ENCODE results near the gene PACRG. TPM values are rescaled to one million over a fixed set of nuclear protein-coding genes. Genes with fewer than 3 reads are reported as not detected.

The PACRG gene
- total RNA-seq, 1 donor from 2014 or later = 1.2 TPM

DNA sequence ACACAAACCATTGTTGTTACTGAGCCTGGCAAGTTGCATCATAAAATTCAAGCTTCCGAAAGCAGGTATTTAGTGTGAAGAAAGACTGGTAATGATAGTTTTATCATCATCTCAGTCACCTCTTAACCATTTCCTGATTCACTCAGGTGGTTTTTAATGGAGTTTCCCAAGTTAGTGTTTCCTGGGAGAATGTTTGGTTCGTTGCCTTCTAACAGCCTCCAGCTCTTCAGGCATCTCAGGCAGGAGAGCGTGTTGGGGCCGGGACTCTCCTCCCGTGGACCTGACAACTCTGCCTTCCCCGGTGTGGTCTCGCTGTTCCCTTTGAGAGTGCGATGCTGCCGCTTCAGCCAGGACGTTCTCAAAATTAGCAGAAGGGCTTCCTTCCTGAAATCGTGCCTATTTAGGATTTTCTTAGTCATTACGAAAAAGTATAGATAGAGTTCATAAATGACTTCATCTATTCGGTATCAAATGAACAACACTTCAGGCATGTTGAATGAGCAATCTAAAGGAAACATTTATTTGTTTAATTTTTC lies 581.8 kb downstream of the PACRG start:
- TF ChIP-seq, protein P1, sequence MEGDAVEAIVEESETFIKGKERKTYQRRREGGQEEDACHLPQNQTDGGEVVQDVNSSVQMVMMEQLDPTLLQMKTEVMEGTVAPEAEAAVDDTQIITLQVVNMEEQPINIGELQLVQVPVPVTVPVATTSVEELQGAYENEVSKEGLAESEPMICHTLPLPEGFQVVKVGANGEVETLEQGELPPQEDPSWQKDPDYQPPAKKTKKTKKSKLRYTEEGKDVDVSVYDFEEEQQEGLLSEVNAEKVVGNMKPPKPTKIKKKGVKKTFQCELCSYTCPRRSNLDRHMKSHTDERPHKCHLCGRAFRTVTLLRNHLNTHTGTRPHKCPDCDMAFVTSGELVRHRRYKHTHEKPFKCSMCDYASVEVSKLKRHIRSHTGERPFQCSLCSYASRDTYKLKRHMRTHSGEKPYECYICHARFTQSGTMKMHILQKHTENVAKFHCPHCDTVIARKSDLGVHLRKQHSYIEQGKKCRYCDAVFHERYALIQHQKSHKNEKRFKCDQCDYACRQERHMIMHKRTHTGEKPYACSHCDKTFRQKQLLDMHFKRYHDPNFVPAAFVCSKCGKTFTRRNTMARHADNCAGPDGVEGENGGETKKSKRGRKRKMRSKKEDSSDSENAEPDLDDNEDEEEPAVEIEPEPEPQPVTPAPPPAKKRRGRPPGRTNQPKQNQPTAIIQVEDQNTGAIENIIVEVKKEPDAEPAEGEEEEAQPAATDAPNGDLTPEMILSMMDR (IDR thresholded peaks at IDR 0.05) = no peak
- Mint-ChIP-seq H3K9me3 (ENCODE audit: unreplicated experiment) (no peaks in the 10 kb centered on the region), H3K27me3 (ENCODE audit: unreplicated experiment) (peaks cover 2% of the 10 kb centered on the region), H3K27ac (ENCODE audit: unreplicated experiment) (no peak overlapping the region), H3K36me3 (ENCODE audit: unreplicated experiment) (no peaks in the 10 kb centered on the region), H3K4me3 (ENCODE audit: unreplicated experiment) (no peak overlapping the region), H3K4me1 (ENCODE audit: unreplicated experiment) (peaks cover 9% of the 10 kb centered on the region)
- DNase-seq (ENCODE audit: extremely low spot score, unreplicated experiment) = no peak

DNA sequence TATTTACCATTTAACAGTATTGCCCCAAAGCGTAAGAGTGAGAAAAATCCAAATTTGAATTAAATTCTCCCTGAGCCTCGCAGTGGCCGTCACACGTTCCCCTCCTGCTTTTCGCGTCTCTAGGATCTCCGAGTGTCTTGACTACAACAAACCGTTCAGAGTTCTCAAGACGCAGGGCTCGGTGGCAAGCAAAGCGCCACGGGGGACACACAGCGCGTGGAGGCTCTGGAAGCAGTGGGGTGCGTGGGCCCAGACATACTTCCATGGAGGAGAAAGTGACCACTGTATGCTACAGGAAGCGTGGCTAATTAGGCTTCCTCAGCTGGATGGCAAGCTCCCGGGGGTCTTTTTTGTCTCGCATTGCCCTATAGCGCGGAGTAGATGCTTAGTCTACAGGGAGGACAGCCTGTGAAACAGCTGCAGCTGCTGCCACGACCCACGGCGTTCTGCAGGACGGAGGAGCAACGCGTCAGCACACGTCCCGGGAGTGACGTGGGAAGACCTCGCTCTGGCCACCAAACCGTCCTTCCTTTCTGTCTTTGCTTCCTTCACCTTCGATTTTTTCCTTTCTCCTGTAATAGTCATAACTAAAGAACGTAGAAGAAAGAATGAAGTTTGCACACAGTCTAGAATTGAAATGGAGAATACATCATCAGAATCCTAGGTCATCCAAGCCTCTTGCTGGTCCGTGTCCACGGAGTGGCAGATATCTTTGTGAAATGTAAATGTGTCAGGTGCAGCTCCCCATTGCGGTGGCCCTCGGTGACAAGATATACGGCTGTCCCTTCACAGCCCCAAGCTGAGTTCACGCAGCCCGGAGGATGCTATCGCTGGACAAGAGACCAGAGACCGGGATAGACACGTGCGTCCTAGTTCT lies 582.6 kb downstream of the PACRG start:
- TF ChIP-seq, protein P1 (IDR thresholded peaks at IDR 0.05) = no peak
- no peak overlapping the region for H3K4me3 Mint-ChIP-seq (ENCODE audit: unreplicated experiment)
- DNase-seq (ENCODE audit: extremely low spot score, unreplicated experiment) = no peak
- H3K27ac Mint-ChIP-seq (ENCODE audit: unreplicated experiment) = no peak overlapping the region
- H3K4me1 Mint-ChIP-seq (ENCODE audit: unreplicated experiment) = peaks cover 9% of the 10 kb centered on the region
- peaks cover 3% of the 10 kb centered on the region for H3K27me3 Mint-ChIP-seq (ENCODE audit: unreplicated experiment)
- H3K9me3 Mint-ChIP-seq (ENCODE audit: unreplicated experiment) = no peaks in the 10 kb centered on the region
- no peaks in the 10 kb centered on the region for H3K36me3 Mint-ChIP-seq (ENCODE audit: unreplicated experiment)

DNA sequence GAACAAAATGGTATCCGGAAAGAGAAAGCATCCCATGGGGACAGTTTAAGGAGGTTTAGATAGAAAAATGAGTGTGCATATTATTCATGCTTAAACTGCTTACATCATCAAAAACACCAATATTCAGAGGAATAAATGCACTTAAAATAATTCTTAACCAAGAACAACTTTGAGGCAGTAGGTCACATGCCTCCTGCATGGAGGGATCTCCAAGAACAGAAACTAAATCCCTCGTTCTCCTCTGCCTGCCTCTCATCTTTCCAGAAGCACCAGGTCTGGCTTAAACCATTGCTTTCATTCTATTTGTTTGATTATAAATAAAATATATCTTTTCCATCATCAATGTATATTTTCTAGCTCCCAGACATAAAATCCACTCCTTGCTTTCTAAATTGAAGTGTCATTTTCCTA lies 583.2 kb downstream of the PACRG start:
- H3K27ac Mint-ChIP-seq (ENCODE audit: unreplicated experiment) = no peak overlapping the region
- H3K4me1 Mint-ChIP-seq (ENCODE audit: unreplicated experiment) = peaks cover 9% of the 10 kb centered on the region
- H3K27me3 Mint-ChIP-seq (ENCODE audit: unreplicated experiment) = peaks cover 3% of the 10 kb centered on the region
- no peak overlapping the region for H3K4me3 Mint-ChIP-seq (ENCODE audit: unreplicated experiment)
- no peaks in the 10 kb centered on the region for H3K36me3 Mint-ChIP-seq (ENCODE audit: unreplicated experiment)
- TF ChIP-seq, protein P1 (IDR thresholded peaks at IDR 0.05) = no peak
- H3K9me3 Mint-ChIP-seq (ENCODE audit: unreplicated experiment) = no peaks in the 10 kb centered on the region
- no peak for DNase-seq (ENCODE audit: extremely low spot score, unreplicated experiment)

DNA sequence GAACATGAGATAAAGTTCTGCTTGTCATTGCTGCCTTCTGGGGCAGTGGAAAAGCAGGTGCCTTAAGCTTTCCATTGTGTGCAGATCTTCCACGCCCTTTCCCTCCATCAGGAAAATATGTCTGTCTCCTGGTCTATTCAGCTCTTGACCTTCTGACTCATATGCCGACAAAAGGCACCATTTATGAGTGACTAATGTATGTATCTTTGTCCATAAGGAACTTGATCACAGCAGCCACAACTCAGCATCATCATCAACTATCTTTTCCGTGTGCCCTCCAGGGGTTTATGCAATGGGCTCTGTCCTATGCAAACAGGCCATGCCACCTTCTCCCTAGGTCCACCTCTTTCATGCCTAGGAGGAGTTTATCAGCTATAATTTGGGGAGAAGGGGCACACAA lies 584.1 kb downstream of the PACRG start:
- Mint-ChIP-seq H3K9me3 (ENCODE audit: unreplicated experiment) (no peaks in the 10 kb centered on the region), H3K4me1 (ENCODE audit: unreplicated experiment) (peaks cover 9% of the 10 kb centered on the region), H3K27ac (ENCODE audit: unreplicated experiment) (no peak overlapping the region), H3K27me3 (ENCODE audit: unreplicated experiment) (peaks cover 3% of the 10 kb centered on the region), H3K4me3 (ENCODE audit: unreplicated experiment) (no peak overlapping the region), H3K36me3 (ENCODE audit: unreplicated experiment) (no peaks in the 10 kb centered on the region)
- TF ChIP-seq, protein P1 (IDR thresholded peaks at IDR 0.05) = no peak
- DNase-seq (ENCODE audit: extremely low spot score, unreplicated experiment) = peak; percentile 7

DNA sequence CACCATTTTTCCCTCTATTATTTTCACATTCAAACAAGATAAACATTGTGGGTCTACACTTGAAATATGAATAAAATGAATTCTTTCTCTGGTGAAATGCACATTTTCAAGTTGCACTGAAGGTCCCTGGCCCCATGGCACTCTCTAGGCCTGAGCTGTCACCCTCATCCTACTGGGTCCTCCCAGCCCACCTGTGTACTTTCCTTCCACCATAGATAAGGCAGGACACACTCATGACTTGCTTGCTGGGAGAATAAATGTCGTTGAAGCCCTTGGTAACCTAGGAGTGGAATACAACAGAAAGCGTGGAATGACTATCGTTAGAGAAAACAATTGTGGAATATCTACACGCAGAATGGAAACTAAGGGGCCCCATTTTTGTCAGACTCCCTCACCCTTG lies 585.8 kb downstream of the PACRG start:
- peaks cover 3% of the 10 kb centered on the region for H3K27me3 Mint-ChIP-seq (ENCODE audit: unreplicated experiment)
- TF ChIP-seq, protein P1 (IDR thresholded peaks at IDR 0.05) = no peak
- H3K27ac Mint-ChIP-seq (ENCODE audit: unreplicated experiment) = no peak overlapping the region
- no peak overlapping the region for H3K4me3 Mint-ChIP-seq (ENCODE audit: unreplicated experiment)
- peak; percentile 34 for DNase-seq (ENCODE audit: extremely low spot score, unreplicated experiment)
- no peaks in the 10 kb centered on the region for H3K36me3 Mint-ChIP-seq (ENCODE audit: unreplicated experiment)
- peaks cover 9% of the 10 kb centered on the region for H3K4me1 Mint-ChIP-seq (ENCODE audit: unreplicated experiment)
- no peaks in the 10 kb centered on the region for H3K9me3 Mint-ChIP-seq (ENCODE audit: unreplicated experiment)

Measured in osteocyte (in vitro differentiated cells).